Measurements from ENCODE around the gene KCNQ5.
A peak's percentile ranks its signal among the peaks of the same experiment; 100 is the strongest.

KCNQ5 gene

DNA sequence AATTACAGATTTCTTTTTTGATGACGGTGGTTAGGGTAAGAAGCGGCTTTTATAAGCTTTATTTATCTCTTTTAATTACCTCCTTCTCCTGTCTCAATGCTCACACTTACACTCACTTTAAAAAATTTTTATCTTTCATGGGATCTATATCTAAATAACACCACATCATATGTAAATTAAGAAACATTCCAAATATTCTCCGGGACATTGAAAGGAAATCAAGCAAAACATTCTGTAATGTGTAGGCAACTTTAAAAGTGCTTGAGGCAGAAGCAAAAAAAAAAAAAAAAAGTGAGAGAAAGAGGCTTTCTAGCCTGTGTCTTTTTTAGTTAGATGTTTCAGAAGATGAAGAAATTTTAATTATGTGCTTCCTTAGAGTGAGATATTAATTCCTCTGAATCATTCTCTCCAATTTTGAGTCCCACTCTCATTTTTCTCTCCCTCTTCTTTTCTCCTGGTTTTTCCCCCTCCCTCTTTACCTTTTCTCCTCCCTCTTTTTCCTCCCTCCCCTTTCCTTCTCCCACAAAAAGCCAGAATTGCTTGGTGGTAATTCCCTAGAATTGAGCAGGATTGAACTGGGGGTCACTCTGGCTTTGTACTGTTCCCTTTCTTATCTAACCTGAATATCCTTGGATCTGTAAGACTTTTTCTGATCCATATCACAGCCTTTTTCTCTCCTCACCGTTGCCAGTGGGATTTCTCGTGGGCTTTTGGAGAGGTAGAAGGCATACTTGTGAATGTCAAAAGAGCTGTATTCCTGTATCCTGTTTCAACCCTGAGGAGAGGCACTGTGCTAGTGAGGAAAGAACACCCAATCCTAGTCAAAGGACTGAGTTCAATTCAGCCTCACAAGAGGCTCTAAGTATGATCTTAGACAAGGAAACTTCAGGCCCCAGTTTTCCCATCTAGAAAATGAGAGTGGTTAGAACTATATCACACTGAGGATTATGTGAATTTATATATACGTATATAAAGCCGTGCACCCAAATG, 30.4 kb downstream of the KCNQ5 start:
- peaks cover 0 to 7% of the 10 kb centered on the region in 2 donors for H3K9me3 Mint-ChIP-seq
- DNase-seq (no peak), ATAC-seq (no peak)
- H3K4me3 Mint-ChIP-seq, result peak overlapping the region in 1 of 2 donors; percentile 18
- H3K27ac Mint-ChIP-seq, result peak overlapping the region; percentile 12 to 54
- no peaks in the 10 kb centered on the region for H3K27me3 Mint-ChIP-seq
- H3K4me1 Mint-ChIP-seq, result peaks cover 52% of the 10 kb centered on the region

DNA sequence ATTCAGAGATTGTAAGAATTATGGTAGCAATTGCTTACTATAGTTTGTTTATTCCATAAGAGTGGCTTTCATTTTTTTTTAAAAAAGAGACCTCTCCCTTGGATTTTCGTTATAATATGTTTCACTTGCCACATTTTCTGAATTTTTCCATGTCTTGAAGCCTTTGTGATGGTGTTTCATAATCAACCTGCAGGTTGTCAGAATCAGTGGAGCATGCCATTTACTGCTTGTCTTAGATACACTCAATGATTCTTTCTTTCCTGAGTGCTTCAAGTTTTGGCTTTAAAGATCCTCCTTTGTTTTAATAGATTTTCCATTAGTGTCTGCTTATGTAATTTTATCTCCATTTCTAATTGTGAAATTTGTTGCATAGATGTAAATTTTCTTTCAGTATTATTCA, 31.2 kb downstream of the KCNQ5 start:
- Mint-ChIP-seq H3K4me1 (peaks cover 52% of the 10 kb centered on the region), H3K27me3 (no peaks in the 10 kb centered on the region)

DNA sequence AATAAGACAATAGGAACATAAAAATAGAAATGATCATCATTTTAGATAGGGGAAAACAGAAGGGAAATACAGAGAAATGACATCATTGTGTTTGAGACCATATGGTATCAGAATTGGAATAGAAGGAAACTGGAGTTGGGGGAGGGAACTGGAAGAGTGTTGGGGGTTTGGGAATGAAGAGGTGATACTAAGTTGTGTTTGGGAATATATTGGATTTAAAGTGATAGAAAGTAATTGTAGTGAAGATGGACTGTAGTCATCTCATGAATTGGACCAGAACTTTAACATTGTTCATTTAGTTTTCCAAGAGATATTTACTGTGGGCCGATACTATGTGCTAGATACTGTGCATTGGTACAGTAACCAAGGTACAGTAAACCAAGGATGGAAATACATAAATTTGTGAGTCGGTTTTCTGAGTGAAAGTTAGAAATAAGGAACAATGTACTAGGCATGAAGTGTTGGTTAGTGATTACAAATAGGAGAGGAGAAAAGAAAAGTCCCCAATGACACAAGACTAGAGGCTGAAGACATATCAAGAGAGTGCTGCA, 32.3 kb downstream of the KCNQ5 start:
- no peak for ATAC-seq
- Mint-ChIP-seq H3K4me3 (no peak overlapping the region), H3K27me3 (no peaks in the 10 kb centered on the region), H3K9me3 (peaks cover 0 to 7% of the 10 kb centered on the region in 2 donors), H3K27ac (no peak overlapping the region), H3K4me1 (peaks cover 42% of the 10 kb centered on the region)
- no peak for DNase-seq

More for the DNA sequence above, 31.2 kb downstream of the KCNQ5 start:
- DNase-seq, result no peak
- H3K9me3 Mint-ChIP-seq, result peaks cover 0 to 7% of the 10 kb centered on the region in 2 donors
- H3K4me3 Mint-ChIP-seq, result no peak overlapping the region
- no peak for ATAC-seq
- no peak overlapping the region for H3K27ac Mint-ChIP-seq

DNA sequence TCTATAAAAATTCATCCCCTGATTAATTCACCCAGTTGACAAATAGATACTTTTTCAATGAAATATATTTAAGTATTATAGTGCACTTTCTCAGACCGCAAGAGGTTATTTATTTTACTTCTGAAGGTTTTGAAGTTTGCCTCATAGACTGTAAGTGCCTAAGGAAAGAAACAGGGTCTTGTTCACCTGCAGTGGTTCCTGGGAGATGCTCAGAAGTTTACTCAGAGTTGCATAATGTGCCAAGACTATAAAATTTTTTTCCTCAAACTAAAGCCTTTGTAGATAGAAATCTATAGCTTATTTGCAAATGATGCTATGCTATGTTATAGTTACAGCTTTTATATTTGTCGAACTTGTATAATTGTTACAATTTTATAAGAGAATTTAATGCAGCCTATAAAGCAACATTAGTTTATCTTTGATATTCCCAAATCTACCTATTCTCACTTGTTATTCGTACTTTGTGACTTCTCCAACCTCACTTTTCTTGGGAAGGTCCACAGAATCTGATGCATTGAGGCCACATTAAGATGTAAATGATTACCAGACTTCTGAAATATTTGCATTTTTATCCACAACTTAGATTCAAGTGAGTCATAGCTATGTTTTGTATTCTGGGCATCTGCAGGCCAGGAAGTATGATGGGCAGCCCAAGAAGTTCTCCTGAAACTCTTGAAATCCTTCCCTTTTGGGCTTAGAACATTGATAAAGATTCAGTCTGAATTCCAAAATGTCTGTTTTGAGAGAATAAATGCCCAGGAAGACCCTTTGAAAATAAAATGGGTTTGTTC, 35.7 kb downstream of the KCNQ5 start:
- no peak overlapping the region for H3K4me3 Mint-ChIP-seq
- no peak for DNase-seq
- ATAC-seq, result no peak

DNA sequence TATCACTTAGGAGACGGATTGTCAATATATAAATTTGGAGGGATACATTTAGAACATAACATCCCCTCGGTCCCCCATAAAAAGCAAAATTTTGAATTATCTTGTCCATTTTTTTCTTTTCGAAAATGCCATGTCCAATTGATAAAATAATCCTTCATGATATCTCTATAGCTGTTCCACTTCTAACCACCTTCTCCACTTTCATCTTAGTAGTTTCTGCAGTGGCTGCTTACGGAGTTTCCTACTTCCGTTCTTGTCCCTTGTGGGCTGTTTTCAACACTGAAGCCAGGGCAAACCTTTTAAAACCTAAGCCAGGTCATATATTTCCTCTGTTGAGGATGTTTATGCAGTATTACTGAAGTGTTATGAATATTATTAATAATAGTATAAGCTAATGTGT, 37.9 kb downstream of the KCNQ5 start:
- Mint-ChIP-seq H3K4me1 (no peaks in the 10 kb centered on the region), H3K9me3 (no peaks in the 10 kb centered on the region), H3K27ac (no peak overlapping the region), H3K27me3 (no peaks in the 10 kb centered on the region), H3K4me3 (no peak overlapping the region)
- ATAC-seq (no peak), DNase-seq (no peak)

More for the DNA sequence above, 35.7 kb downstream of the KCNQ5 start:
- Mint-ChIP-seq H3K27ac (no peak overlapping the region), H3K9me3 (peaks cover 0 to 7% of the 10 kb centered on the region in 2 donors), H3K27me3 (no peaks in the 10 kb centered on the region), H3K4me1 (peaks cover 10% of the 10 kb centered on the region)

DNA sequence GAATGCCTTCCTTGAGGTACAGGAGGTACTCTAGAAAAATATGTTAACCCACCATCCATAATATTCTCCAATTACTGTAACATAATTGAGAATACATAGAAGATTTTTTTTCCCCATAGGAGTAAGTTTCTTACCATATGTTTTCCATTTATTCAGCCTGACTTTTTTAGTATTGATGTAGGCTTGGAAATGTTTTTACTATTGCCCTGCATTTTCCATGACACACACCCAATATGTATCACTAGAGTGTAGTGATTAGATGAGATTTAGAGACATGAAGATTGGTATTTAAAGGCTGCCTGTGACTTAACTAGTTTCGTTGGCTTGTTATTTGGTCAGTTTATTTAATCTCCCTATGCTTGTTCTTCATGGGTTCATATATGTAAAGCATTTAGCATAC, 39.5 kb downstream of the KCNQ5 start:
- H3K4me1 Mint-ChIP-seq, result no peaks in the 10 kb centered on the region
- no peak for DNase-seq
- no peaks in the 10 kb centered on the region for H3K9me3 Mint-ChIP-seq
- no peaks in the 10 kb centered on the region for H3K27me3 Mint-ChIP-seq
- no peak overlapping the region for H3K4me3 Mint-ChIP-seq
- H3K27ac Mint-ChIP-seq, result no peak overlapping the region
- ATAC-seq, result no peak

DNA sequence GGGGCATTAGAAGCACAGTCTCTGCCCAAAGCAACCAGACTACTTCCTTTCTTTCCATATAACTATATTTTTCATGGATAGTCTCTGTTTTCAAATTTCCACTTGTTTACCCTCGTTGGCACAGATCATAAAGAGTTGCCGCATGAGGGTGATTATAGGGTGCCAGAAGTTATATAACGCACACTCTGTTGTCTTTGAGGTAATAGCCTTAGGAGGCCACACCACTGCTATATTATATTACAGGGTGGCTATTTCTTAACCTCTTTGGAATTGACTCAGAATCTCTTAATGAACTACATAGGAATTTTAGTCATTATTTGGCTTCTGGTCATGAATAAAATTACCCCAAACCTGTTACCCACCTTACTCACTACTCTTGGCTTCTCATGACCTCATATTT, 43.7 kb downstream of the KCNQ5 start:
- H3K27me3 Mint-ChIP-seq, result no peaks in the 10 kb centered on the region
- ATAC-seq, result no peak
- no peaks in the 10 kb centered on the region for H3K9me3 Mint-ChIP-seq
- DNase-seq, result no peak
- H3K27ac Mint-ChIP-seq, result no peak overlapping the region
- H3K4me1 Mint-ChIP-seq, result peaks cover 25% of the 10 kb centered on the region
- H3K4me3 Mint-ChIP-seq, result no peak overlapping the region

DNA sequence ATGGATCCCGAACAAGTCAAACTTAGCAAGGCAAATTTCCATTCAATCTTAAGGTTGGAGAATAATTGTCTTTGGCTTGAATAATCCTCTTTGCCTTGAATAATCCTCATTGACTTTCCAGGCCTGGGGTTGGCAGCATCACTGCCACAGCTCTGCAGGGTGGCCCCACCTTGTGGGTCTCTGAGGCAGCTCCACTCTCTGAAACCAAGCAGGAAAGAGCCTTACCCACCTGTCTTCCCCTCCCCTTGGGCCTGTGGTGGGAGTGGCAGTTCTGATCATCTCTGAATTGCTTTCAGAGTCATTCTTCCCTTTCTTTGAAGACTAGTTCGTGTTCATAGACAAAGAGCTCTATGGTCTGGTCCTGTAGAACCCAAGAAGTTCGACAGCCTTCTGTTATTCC, 47.5 kb downstream of the KCNQ5 start:
- DNase-seq (peak in 1 of 2 donors; percentile 30), ATAC-seq (peak; percentile 92)
- Mint-ChIP-seq H3K27ac (no peak overlapping the region), H3K27me3 (no peaks in the 10 kb centered on the region), H3K4me3 (no peak overlapping the region), H3K9me3 (no peaks in the 10 kb centered on the region), H3K4me1 (peaks cover 33% of the 10 kb centered on the region)

DNA sequence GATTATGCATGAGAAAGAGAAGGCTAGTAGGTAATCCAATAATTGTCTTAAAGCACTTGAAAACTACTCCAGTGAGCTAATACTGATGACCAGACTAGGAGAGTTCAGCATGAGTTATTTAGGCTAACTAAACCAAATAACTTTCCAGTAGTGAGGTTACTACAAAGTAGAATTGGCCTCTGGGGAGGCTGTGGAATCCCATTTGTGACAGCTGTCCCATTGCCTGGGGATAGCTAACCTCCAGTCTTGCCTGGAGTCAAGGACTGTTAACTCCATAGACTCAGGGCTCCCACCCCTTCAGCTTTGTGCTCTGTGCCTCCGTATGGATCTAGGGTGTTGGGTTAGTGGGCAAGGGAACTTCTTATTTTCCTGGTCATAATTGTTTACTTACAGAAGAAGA, 51.0 kb downstream of the KCNQ5 start:
- Mint-ChIP-seq H3K4me3 (no peak overlapping the region), H3K27me3 (no peaks in the 10 kb centered on the region), H3K4me1 (peaks cover 38% of the 10 kb centered on the region), H3K27ac (no peak overlapping the region), H3K9me3 (no peaks in the 10 kb centered on the region)
- DNase-seq (no peak), ATAC-seq (no peak)

DNA sequence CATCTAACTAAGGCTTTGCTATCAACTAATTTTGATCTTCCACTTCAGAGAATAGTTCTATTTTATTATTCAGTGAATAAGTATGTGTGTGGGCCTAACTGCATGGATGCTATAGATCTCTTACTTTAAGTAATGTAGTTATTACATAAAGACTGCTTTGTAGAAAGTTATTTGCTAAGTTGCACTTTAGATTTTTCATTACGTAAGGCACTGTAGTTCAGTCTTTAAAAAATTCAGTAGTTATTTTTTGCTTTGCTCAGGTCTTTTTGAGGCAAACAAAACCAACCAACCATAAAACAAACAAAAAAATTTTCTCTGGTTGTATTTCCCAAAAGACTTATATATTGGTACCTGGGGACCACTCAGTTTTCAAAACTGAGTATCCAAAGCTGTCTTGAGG, 53.0 kb downstream of the KCNQ5 start:
- Mint-ChIP-seq H3K4me3 (no peak overlapping the region), H3K27ac (no peak overlapping the region), H3K4me1 (peaks cover 20% of the 10 kb centered on the region), H3K9me3 (no peaks in the 10 kb centered on the region), H3K27me3 (no peaks in the 10 kb centered on the region)
- ATAC-seq, result no peak
- no peak for DNase-seq

DNA sequence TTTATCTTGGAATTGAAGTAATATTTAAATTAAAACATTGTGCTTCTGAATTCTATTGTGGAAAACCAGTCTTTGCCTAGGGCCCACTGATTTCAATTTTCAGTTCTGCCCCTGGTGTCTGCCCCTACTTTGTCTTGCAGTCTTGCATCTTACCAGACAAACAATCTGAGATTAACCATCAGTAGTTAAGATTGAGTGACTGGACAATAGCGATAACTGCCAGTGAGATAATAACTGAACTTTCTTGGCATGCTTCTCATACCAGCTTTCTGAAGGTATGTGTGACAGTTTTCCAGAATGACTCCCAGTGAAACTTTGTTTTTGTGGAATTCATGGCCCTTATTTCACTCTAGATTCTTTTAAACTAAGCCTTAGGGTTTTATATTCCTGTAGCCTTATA, 53.5 kb downstream of the KCNQ5 start:
- H3K27ac Mint-ChIP-seq, result no peak overlapping the region
- no peaks in the 10 kb centered on the region for H3K9me3 Mint-ChIP-seq
- peaks cover 15% of the 10 kb centered on the region for H3K4me1 Mint-ChIP-seq
- H3K27me3 Mint-ChIP-seq, result no peaks in the 10 kb centered on the region
- no peak for DNase-seq
- H3K4me3 Mint-ChIP-seq, result no peak overlapping the region
- no peak for ATAC-seq

DNA sequence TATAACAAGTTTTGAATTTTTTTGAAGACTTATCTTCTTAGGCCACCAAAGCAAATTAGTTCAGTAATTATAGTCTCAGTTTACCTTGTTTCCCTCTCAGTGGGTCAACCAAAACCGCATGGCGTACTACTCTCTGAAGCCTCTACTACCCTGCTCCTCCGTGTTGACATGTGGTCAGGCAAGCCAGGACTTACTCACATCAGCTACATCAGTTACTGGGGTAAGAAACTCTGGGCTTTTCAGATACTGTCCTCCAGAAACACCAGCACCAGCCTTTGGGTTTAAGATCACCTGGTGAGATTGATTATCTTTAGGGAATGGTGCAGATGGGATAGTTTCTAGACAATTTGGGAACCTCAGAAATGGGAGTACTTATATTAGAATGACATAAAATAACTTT, 55.1 kb downstream of the KCNQ5 start:
- Mint-ChIP-seq H3K27ac (peak overlapping the region in 1 of 2 donors; percentile 19), H3K4me1 (peaks cover 5% of the 10 kb centered on the region), H3K9me3 (no peaks in the 10 kb centered on the region), H3K27me3 (no peaks in the 10 kb centered on the region), H3K4me3 (no peak overlapping the region)
- ATAC-seq, result no peak
- DNase-seq, result no peak

DNA sequence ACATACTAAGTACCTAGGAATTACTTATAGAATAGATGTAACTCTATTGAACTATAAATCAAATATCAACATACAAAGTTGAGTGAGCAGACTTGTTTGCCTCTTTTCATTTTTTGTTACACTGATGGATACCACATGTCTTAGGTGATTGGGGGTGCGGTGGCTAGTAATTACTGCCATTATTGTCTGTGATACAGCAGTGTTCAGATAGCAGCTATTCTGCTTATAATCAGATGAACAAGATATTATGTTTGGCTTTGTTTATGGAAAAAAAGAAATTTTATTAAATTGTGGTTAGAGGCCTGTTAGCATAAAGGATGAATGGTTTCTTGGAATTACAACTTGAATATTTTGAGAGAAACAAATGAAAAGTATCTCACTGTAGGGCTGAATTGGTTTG, 55.9 kb downstream of the KCNQ5 start:
- H3K4me3 Mint-ChIP-seq, result no peak overlapping the region
- no peak for DNase-seq
- no peak overlapping the region for H3K27ac Mint-ChIP-seq
- no peaks in the 10 kb centered on the region for H3K9me3 Mint-ChIP-seq
- peaks cover 11% of the 10 kb centered on the region for H3K4me1 Mint-ChIP-seq
- no peaks in the 10 kb centered on the region for H3K27me3 Mint-ChIP-seq
- ATAC-seq, result no peak

DNA sequence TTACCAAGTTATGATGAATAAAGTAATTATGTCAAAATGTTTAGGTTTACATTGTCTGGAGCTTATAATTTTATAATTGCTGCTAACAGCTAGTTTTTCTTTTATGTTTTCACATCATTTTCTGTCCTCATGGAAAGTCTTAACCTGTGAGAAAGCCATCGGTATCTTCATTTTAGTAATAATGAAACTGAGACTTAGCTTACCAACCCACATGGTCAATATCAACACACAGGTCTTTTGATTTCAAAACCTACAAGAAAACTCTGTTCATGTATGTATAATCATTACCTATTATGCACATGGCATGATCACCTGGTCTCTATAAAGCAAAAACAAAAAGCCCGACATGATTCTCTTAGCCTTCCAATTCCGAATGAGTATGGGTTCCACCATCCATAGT, 61.9 kb downstream of the KCNQ5 start:
- no peaks in the 10 kb centered on the region for H3K9me3 Mint-ChIP-seq

DNA sequence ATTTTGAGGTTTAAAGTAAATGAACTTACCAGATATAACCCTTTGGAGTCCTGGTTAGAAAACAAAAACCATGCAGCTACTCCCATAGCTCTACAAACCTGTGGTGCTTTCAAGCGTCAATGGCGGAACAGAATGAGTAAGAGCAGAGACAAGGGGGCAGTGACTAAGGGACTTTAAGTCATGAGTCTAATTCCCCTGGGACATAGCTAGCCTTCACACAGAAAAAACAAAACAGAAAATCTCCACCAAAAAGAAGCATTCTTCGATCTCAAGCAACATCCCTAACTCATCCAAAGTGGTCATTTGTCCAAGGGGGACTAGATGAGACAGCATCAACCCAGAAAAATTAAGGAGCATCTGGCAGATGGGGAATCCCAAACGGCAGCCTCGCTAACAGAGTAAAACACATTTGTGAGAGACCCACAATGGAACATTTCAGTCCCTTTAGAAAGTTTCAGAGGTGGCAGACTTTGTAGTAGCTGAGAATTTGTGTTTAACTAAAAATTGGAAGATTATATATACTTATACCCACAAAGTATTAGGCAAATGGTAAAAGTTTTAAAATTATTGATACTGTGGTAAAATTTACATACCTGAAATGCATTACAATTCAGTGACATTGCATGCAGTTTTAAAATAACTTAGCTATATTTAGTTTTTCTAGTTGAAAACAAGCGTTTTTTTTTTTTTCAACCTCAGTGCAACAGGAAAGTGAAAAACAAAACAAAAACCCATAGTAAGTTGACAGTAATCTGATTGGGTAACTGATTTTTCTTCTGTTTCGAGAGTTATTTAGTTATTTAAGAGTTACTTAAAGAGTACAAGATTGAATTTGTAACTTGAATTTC, 67.5 kb downstream of the KCNQ5 start:
- Mint-ChIP-seq H3K27me3 (no peaks in the 10 kb centered on the region), H3K4me3 (no peak overlapping the region), H3K9me3 (no peaks in the 10 kb centered on the region), H3K27ac (peak overlapping the region; percentile 3 to 60), H3K4me1 (peaks cover 39% of the 10 kb centered on the region)
- DNase-seq (peak in 1 of 2 donors; percentile 14), ATAC-seq (peak; percentile 88)

More for the DNA sequence above, 61.9 kb downstream of the KCNQ5 start:
- peaks cover 34% of the 10 kb centered on the region for H3K4me1 Mint-ChIP-seq
- DNase-seq (no peak), ATAC-seq (peak; percentile 94)
- H3K27ac Mint-ChIP-seq, result peak overlapping the region; percentile 44 to 80
- H3K4me3 Mint-ChIP-seq, result peak overlapping the region in 1 of 2 donors; percentile 28
- H3K27me3 Mint-ChIP-seq, result no peaks in the 10 kb centered on the region

Data from stimulated activated naive CD8-positive, alpha-beta T cell treated with anti-CD3 and anti-CD28 coated beads, Interleukin-15, amount 100 ng/mL, for 72 hours (primary cell).